Right lobe of liver (tissue), 6 donors: ENCODE measurements around the gene TSHZ1. TPM values are rescaled to one million over a fixed set of nuclear protein-coding genes. Genes with fewer than 3 reads are reported as not detected.

Experiments used
- ATAC-seq, 4 donors: fragments of 200-7000 bp; cut with Tn5 transposase; one replicate each; pipeline ENCODE4 v1.9.1; 2020; ENCODE audit warnings: mild to moderate bottlenecking in 4 of 4, moderate library complexity in 4 of 4
- DNase-seq, 3 donors: peaks; one replicate each; pipeline ENCODE4 v3.0.0-alpha.2; 2020
- H3K27ac ChIP-seq, 3 donors: fragments of 200-600 bp; one replicate each; pipeline ENCODE4 v1.8.0; 2022
- H3K27me3 ChIP-seq, 2 donors: fragments of 200-600 bp; one replicate each; pipeline ENCODE4 v1.8.0; 2022
- H3K36me3 ChIP-seq, 4 donors: fragments of 200-600 bp; sonication (generic) in 1 of 4; one replicate each; pipeline versions ENCODE4 v1.5.1 to v1.8.0; 2017 to 2022; ENCODE audit warnings: control low read depth in 1 of 4
- H3K4me1 ChIP-seq, 4 donors: fragments of 200-600 bp; sonication (generic) in 1 of 4; one replicate each; pipeline versions ENCODE4 v1.5.1 to v1.8.0; 2017 to 2022; ENCODE audit warnings: control low read depth in 1 of 4
- H3K4me3 ChIP-seq, 3 donors: fragments of 200-600 bp; one replicate each; pipeline ENCODE4 v1.8.0; 2022
- H3K9me3 ChIP-seq, 4 donors: fragments of 200-600 bp; sonication (generic) in 1 of 4; one replicate each; pipeline versions ENCODE4 v1.5.1 to v1.8.0; 2017 to 2022; ENCODE audit warnings: control low read depth in 1 of 4
- CTCF ChIP-seq, 4 donors: fragments of 200-600 bp in 3 of 4; fragments of 450-650 bp in 1 of 4; IDR thresholded peaks; one replicate each; pipeline versions ENCODE4 v1.5.1 to v1.8.0; 2016 to 2022; ENCODE audit warnings: antibody characterized with exemption in 4 of 4, mild to moderate bottlenecking in 2 of 4
- POLR2A ChIP-seq: fragments of 450-650 bp; IDR thresholded peaks from one replicate; pipeline ENCODE4 v1.6.1; 2017; ENCODE audit warnings: antibody characterized with exemption, mild to moderate bottlenecking
- WGBS: methylation state at CpG from one replicate; pipeline ENCODE4 v1.1.6; 2018; ENCODE audit warnings: low coverage, low lambda C conversion rate; ENCODE audit not compliant: insufficient coverage; ENCODE audit errors: missing lambda C conversion rate; 5-methylcytosine and 5-hydroxymethylcytosine counted together
- intact Hi-C, 2 donors: fragments of 100-400 bp; cut with DNase I; formaldehyde crosslinking; loops; one replicate each; pipeline versions ENCODE4 v1.11.2 to v1.14.1; 2022
- total RNA-seq, 6 experiments: library from RNA; depleted of rRNA in 2 of 6; stranded (reverse); fragments of >200 nt in 2 of 6; fragmentation: NEBNext Ultra II Directional in 3 of 6; extraction: Animal tissue kit (Norgen Biotek cat#: 25700) in 3 of 6; gene quantifications; one replicate each; pipeline versions ENCODE4 v1.1.0 to v1.2.4, GENCODE V29; 2016 to 2023
- donor health status: DM: no; HTN: yes; CAD: no.
- donor health status: DM: no; HTN: no; CAD: no.
- donor health status: DM: no; HTN: no; CAD: no.
- donor health status: DM: no; HTN: yes; CAD: no.
- donor health status: DM: no; HTN: yes; CAD: no.

TSHZ1 gene
- total RNA-seq, 6 experiments from 2014 or later = 6.4 to 13.3 (median 9.6) TPM

DNA sequence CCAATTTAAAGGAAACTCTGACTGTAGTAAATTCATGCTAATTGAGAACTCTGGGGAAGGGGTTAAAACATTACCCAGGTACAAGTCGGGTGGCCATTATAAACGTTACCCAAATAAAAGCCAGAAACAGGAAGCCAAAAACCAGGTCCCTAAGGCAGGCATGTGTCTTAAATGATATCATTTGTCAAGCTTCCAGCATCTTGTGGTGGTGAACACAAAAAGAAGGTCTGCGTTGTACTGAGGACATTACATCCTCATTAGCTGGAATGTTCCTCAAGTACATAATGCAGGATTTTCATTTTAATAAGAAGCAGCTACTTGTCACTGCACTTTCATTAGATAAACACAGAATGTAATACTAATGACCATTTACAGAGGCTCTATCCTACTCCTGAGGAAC lies 12.6 kb upstream of the TSHZ1 start:
- DNase-seq = no peak
- TF ChIP-seq CTCF (IDR thresholded peaks at IDR 0.05) (no peak), POLR2A (no peak)
- ATAC-seq = no peak
- Histone ChIP-seq H3K36me3 (peaks cover 0 to 8% (median 0%) of the 10 kb centered on the region in 4 donors), H3K27me3 (no peaks in the 10 kb centered on the region), H3K4me1 (no peaks in the 10 kb centered on the region), H3K4me3 (no peak overlapping the region), H3K27ac (no peak overlapping the region), H3K9me3 (no peaks in the 10 kb centered on the region)
- intact Hi-C loops = no loop called here
- 30% methylated on average over 3 of the region's 3 CpGs for WGBS

DNA sequence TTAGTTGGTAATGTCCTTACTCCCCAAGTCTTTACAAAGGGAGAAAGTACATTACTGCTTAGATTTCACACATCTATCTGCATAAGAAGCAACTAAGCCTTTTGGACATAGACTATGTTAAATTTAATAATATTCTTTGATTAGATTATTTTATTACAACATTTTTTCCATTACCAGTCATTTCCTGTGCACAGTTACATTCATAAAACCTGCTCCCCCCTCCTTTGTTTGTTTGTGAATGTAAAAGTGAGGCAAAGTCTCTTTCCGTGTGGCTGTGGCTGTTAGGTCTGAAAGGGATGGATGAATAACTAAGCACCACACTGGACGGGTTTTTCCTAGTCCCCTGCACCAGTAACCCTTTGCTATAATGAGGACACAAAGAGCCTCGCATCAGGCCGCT lies 11.3 kb upstream of the TSHZ1 start:
- Histone ChIP-seq H3K27ac (no peak overlapping the region), H3K27me3 (no peaks in the 10 kb centered on the region), H3K36me3 (peaks cover 0 to 8% (median 0%) of the 10 kb centered on the region in 4 donors), H3K4me3 (no peak overlapping the region), H3K4me1 (peaks cover 0 to 2% (median 0%) of the 10 kb centered on the region in 4 donors), H3K9me3 (no peaks in the 10 kb centered on the region)
- intact Hi-C loops = no loop called here
- DNase-seq (no peak), ATAC-seq (no peak)
- 64% methylated on average over 3 of the region's 4 CpGs for WGBS
- TF ChIP-seq POLR2A = no peak
- TF ChIP-seq CTCF (IDR thresholded peaks at IDR 0.05) = no peak

- Histone ChIP-seq H3K9me3 (no peaks in the 10 kb centered on the region), H3K27me3 (no peaks in the 10 kb centered on the region), H3K4me1 (peaks cover 0 to 6% (median 0%) of the 10 kb centered on the region in 4 donors), H3K27ac (no peak overlapping the region), H3K4me3 (no peak overlapping the region), H3K36me3 (peaks cover 0 to 8% (median 0%) of the 10 kb centered on the region in 4 donors)
- TF ChIP-seq POLR2A (no peak), CTCF (IDR thresholded peaks at IDR 0.05) (no peak)
- ATAC-seq (no peak), DNase-seq (no peak)
- WGBS = 91% methylated on average over 13 of the region's 13 CpGs
- intact Hi-C loops = no loop called here
These were observed 10.5 kb upstream of the TSHZ1 start for GRCh38 chr18:75200071-75200470.

GRCh38 chr18:75200605-75201280 lies 9.9 kb upstream of the TSHZ1 start:
- intact Hi-C loops = no loop called here
- Histone ChIP-seq H3K4me3 (no peak overlapping the region), H3K27ac (no peak overlapping the region), H3K36me3 (peaks cover 0 to 8% (median 0%) of the 10 kb centered on the region in 4 donors), H3K27me3 (no peaks in the 10 kb centered on the region), H3K4me1 (peaks cover 0 to 6% (median 0%) of the 10 kb centered on the region in 4 donors), H3K9me3 (no peaks in the 10 kb centered on the region)
- 95% methylated on average over 7 of the region's 7 CpGs for WGBS
- DNase-seq = no peak
- no peak for TF ChIP-seq CTCF (IDR thresholded peaks at IDR 0.05)
- TF ChIP-seq POLR2A = no peak
- ATAC-seq = no peak
